Natural killer cell treated with Interleukin-12 subunit alpha and Interleukin-12 subunit beta and Interleukin-15 and Interleukin-18, amount 100 ng/mL, for 72 hours (primary cell): Measurements from ENCODE around the gene RAB35. TPM values are rescaled to one million over a fixed set of nuclear protein-coding genes. Genes with fewer than 3 reads are reported as not detected.

Experiments
- ATAC-seq, 2 donors: fragments of 150-1000 bp; cut with Tn5 transposase in 1 of 2; sonication (Bioruptor Pico), chemical (Tn5 transposase) in 1 of 2; 2 replicates each; pipeline ENCODE4 v1.10.0; 2021
- DNase-seq: peaks from one replicate; pipeline ENCODE4 v3.0.0; 2022; ENCODE audit warnings: low spot score
- H3K27ac Mint-ChIP-seq, 2 donors: 1 replicate in 1 of 2; 2 replicates in 1 of 2; pipeline ENCODE4 v1.8.0; 2022; ENCODE audit warnings: mixed read lengths in 2 of 2, mild to moderate bottlenecking in 1 of 2, moderate library complexity in 1 of 2
- H3K27me3 Mint-ChIP-seq, 2 donors: 1 replicate in 1 of 2; 2 replicates in 1 of 2; pipeline ENCODE4 v1.8.0; 2022; ENCODE audit warnings: mixed read lengths in 2 of 2
- H3K36me3 Mint-ChIP-seq: one replicate; pipeline ENCODE4 v1.8.0; 2022; ENCODE audit warnings: mixed read lengths
- H3K4me1 Mint-ChIP-seq, 2 donors: 1 replicate in 1 of 2; 2 replicates in 1 of 2; pipeline ENCODE4 v1.8.0; 2022; ENCODE audit warnings: low read depth in 2 of 2, mixed read lengths in 2 of 2, mild to moderate bottlenecking in 1 of 2
- H3K4me3 Mint-ChIP-seq: one replicate; pipeline ENCODE4 v1.8.0; 2022; ENCODE audit warnings: mixed read lengths
- H3K9me3 Mint-ChIP-seq: 2 replicates; pipeline ENCODE4 v1.8.0; 2022; ENCODE audit warnings: mixed read lengths
- total RNA-seq, 2 donors: library from RNA; stranded (reverse); gene quantifications; one replicate each; pipeline ENCODE4 v1.2.3, GENCODE V29; 2022

RAB35 gene
- total RNA-seq, 2 donors from 2014 or later, result 85.2 to 94.1 TPM

DNA sequence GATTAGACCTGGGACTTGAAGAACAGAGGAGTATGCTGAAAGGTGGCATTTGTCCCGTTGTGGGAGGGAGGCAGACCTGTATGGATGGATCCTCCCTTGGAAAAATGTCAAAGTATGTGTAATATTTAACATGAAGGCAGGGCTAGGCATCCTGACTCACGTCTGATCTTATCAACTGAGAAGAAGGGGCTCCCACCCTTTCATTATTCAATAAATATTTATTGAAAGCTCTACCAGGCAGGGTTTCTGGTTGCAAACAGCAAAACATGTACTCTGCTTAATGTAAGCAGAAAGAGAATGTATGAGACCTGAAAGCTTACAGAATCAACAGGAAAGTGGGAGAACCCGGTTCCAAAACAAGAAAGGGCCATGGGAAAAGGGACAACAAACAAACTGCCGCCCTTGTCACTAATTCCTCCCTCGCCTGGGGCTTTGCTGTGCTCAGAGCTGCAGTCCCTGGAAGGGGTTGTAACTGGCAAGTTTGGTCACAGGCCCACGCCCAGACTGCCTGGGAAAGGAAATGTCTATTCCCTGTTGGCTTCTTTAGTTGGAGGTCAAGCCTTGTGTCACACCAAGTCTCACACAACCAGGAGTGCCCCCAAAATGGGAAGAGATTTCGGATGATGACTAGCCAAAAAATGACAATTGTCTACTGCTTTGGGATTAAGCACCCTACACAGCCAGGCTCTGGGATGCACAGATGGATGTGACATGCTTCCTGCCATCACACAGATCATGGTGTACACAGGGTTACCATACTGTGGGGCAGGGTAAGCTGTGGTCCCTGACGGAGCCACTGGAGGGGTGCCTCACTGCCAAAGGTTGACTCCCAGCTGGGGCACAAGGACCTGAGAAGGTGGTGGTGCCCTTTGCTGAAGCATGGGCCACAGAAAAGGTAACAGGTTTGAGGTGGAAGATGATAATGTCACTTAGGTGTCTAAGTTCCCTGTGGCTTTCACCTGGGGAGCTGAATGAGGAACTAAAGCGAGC lies 36.8 kb downstream of the RAB35 start:
- Mint-ChIP-seq H3K27me3 (no peaks in the 10 kb centered on the region), H3K4me1 (peaks cover 0 to 2% of the 10 kb centered on the region in 2 donors), H3K27ac (peak overlapping the region in 1 of 2 donors; percentile 37), H3K4me3 (no peak overlapping the region), H3K9me3 (no peaks in the 10 kb centered on the region), H3K36me3 (no peaks in the 10 kb centered on the region)
- no peak for ATAC-seq
- no peak for DNase-seq

DNA sequence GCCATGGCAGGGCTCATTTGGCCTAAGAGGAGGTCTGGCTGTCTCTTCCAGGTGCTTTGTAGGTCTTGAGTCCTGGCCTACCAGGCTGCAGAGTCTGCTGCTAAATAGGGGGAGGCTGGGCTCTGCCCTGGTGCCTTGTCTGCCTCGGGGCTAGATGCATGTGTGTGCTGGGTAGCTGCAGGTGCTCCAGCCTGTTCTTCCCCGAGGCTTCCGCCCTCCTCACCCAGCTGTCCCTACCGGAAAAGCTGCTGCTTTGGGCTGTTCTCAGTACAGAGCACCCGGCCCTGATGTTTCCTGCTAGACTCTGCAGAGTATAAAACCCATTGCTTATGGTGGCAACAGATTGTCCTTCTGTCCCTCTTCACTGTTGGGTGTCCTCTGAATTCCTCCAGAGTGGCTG lies 37.7 kb downstream of the RAB35 start:
- no peak for DNase-seq
- Mint-ChIP-seq H3K4me3 (no peak overlapping the region), H3K4me1 (peaks cover 0 to 2% of the 10 kb centered on the region in 2 donors), H3K9me3 (no peaks in the 10 kb centered on the region), H3K27me3 (no peaks in the 10 kb centered on the region), H3K27ac (no peak overlapping the region), H3K36me3 (no peaks in the 10 kb centered on the region)
- peak in 1 of 2 donors; percentile 28 for ATAC-seq

DNA sequence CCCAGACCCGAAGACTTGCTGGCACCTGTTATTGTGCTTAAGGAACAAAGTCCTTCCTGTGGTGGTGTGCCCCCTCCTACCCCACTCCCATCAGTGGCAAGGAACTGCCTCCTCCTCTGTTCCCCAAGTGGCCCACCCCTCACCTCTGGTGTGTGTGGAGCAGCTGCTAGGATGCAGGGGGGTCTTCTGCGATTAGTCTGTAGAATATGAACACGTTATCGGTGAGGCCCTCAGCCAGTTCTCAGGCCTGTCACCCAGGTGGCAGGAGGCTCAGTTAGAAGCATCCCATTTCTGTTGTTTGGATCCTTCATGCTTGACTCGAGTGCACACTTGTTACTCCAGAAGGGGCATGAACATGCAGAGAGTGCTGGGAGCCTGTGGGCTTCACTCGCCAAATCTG lies 39.3 kb downstream of the RAB35 start:
- Mint-ChIP-seq H3K4me1 (peaks cover 0 to 2% of the 10 kb centered on the region in 2 donors), H3K27me3 (no peaks in the 10 kb centered on the region), H3K9me3 (no peaks in the 10 kb centered on the region)

DNA sequence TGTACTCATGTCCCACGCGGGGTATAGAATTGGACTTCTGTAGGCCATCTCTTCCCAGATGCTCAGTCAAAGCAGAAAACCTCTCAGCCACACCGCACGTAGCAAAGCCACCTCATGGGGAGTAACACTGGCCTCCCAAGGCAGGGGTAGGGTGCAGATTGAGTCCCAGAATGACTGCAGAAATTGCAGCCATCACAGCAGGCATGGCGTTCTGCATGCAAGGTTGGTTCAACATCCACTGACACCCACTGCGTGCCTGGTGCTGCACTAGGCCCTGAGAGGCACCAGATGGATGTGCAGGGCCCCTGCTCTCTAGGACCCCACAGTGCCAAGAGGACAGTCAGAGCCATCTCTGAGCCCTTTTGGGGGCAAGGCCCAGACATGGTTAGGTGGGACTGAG lies 39.9 kb downstream of the RAB35 start:
- ATAC-seq (peak in 1 of 2 donors; percentile 10), DNase-seq (no peak)
- Mint-ChIP-seq H3K27me3 (no peaks in the 10 kb centered on the region), H3K36me3 (no peaks in the 10 kb centered on the region), H3K27ac (no peak overlapping the region), H3K9me3 (no peaks in the 10 kb centered on the region), H3K4me3 (no peak overlapping the region), H3K4me1 (peaks cover 0 to 2% of the 10 kb centered on the region in 2 donors)

More for the DNA sequence above, 39.3 kb downstream of the RAB35 start:
- no peak overlapping the region for H3K27ac Mint-ChIP-seq
- H3K4me3 Mint-ChIP-seq, result no peak overlapping the region
- H3K36me3 Mint-ChIP-seq, result no peaks in the 10 kb centered on the region
- no peak for ATAC-seq
- DNase-seq, result no peak

DNA sequence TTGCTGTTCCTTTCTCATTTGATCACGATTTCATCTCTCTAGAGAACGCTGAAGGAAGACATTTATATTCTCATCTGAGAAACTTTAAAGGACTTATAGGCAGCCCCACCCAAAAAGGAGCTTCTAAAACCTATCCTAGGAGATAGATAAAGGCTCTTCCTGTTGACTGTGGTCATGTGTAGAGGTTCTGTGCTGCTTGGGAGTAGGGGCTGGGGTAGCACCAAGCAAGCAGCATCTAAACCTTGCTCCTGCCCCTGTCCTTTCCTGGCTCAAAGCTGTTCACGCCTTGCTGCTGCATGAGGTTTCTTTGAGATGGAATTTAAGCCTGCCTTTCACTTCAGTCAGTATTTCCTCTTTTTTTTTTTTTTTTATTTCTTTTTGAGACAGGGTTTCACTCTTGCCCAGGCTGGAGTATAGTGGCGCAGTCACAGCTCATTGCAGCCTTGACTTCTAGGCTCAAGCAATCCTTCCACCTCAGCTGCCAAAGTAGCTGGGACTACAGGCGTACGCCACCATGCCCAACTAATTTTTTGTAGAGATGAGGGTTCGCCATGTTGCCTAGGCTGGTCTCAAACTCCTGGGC lies 41.4 kb downstream of the RAB35 start:
- Mint-ChIP-seq H3K27ac (peak overlapping the region in 1 of 2 donors; percentile 21), H3K4me1 (peaks cover 0 to 2% of the 10 kb centered on the region in 2 donors), H3K9me3 (no peaks in the 10 kb centered on the region), H3K27me3 (no peaks in the 10 kb centered on the region), H3K36me3 (no peaks in the 10 kb centered on the region), H3K4me3 (no peak overlapping the region)
- no peak for ATAC-seq
- DNase-seq, result no peak

DNA sequence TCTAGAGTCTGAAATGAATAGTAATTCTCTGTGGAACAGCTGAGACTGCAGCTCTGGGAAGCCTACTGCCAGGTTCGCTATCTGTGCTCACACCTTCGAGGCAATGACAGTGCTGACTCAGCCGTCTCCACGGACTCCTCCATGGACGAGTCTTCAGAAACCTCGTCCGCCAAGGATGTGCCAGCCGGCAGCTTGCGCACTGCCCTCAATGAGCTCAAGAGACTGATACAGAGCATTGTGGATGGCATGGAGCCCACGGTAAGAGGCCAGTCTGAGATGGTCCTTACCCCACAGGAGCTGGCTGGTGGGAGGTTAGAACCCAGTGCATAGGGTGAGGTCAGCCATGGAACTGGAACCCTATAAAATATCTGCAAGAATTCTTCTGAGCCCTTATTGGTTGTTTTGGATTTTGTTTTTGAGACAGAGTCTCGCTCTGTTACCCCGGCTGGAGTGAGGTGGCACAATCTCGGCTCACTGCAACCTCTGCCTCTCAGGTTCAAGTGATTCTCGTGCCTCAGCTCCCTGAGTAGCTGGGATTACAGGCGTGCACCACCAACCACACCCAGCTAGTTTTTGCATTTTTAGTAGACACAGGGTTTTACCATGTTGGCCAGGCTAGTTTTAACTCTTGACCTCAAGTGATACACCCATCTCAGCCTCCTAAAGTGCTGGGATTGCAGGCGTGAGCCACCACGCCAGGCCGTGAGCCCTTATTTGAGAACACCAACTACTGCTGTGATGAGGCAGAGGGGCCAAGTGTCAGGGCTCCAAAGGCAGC lies 43.9 kb downstream of the RAB35 start:
- Mint-ChIP-seq H3K9me3 (no peaks in the 10 kb centered on the region), H3K27ac (no peak overlapping the region), H3K36me3 (no peaks in the 10 kb centered on the region), H3K27me3 (no peaks in the 10 kb centered on the region), H3K4me1 (no peaks in the 10 kb centered on the region), H3K4me3 (no peak overlapping the region)
- ATAC-seq, result no peak
- DNase-seq, result no peak

DNA sequence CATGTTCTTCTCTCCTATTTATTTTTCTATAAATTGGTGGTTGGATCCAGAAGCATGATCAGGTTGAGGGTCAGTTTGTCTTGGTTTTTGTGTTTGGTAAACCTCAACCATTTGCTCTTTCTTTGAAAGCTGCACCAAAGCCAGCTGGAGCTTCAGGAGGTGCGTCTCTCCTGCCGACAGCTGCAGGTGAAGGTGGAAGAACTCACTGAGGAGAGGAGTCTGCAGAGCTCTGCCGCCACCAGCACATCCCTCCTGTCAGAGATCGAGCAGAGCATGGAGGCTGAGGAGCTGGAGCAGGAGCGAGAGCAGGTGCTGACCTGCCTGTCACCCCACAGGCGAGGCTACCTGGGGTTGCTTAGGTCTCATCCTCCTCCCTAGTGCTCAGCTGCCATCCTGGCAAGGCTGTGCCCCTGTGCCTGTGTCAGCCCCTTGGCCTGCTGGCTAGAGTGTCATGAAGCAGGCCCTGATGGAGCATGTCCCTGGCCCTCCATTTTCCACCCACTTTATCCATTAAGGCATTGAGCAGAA lies 45.0 kb downstream of the RAB35 start:
- Mint-ChIP-seq H3K36me3 (no peaks in the 10 kb centered on the region), H3K4me1 (no peaks in the 10 kb centered on the region), H3K4me3 (no peak overlapping the region), H3K27ac (no peak overlapping the region), H3K27me3 (no peaks in the 10 kb centered on the region), H3K9me3 (no peaks in the 10 kb centered on the region)
- no peak for ATAC-seq
- DNase-seq, result no peak

DNA sequence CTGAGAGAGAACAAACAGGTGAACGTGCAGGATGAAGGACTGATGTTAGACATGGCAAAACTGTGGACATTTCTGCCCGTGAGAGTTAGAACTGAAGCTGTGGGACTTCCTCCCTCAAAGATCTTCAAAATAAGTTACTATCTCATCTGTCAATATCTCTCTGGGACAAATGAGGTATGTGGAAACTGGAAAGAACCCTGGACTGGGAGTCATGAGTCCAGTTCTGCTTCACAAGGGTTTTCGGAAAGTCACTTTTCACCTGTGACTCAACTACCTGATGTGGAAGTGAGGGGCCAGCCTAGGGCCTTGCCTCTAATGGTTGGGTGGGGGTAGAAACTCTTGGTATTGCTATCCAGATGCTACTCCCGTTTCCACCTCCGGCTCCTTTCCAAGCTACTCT lies 47.3 kb downstream of the RAB35 start:
- Mint-ChIP-seq H3K4me1 (no peaks in the 10 kb centered on the region), H3K4me3 (no peak overlapping the region), H3K36me3 (no peaks in the 10 kb centered on the region), H3K27me3 (no peaks in the 10 kb centered on the region), H3K9me3 (no peaks in the 10 kb centered on the region), H3K27ac (no peak overlapping the region)
- ATAC-seq, result no peak
- DNase-seq, result no peak

DNA sequence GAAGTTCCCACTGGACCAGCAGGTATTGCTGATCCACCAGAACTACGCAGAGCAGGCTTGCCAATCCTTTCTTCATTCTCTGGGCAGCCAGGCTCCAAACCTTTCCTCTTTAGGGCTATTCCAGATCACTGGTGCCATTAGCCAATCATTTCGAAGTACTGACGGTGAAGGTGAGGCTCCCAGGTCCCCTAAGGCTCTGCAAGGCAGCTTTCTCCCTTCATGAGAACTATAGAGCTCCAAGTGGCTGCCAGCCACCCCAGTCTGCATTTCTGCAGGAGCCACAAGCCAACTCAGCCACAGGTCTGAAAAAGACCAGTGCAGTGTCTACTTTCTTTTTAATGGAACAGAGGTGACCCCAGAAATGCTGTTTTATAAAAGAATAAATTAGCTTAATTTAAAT lies 48.7 kb downstream of the RAB35 start:
- no peaks in the 10 kb centered on the region for H3K27me3 Mint-ChIP-seq
- H3K27ac Mint-ChIP-seq, result no peak overlapping the region
- no peaks in the 10 kb centered on the region for H3K36me3 Mint-ChIP-seq
- DNase-seq (no peak), ATAC-seq (no peak)
- H3K4me3 Mint-ChIP-seq, result no peak overlapping the region
- no peaks in the 10 kb centered on the region for H3K4me1 Mint-ChIP-seq
- H3K9me3 Mint-ChIP-seq, result no peaks in the 10 kb centered on the region

DNA sequence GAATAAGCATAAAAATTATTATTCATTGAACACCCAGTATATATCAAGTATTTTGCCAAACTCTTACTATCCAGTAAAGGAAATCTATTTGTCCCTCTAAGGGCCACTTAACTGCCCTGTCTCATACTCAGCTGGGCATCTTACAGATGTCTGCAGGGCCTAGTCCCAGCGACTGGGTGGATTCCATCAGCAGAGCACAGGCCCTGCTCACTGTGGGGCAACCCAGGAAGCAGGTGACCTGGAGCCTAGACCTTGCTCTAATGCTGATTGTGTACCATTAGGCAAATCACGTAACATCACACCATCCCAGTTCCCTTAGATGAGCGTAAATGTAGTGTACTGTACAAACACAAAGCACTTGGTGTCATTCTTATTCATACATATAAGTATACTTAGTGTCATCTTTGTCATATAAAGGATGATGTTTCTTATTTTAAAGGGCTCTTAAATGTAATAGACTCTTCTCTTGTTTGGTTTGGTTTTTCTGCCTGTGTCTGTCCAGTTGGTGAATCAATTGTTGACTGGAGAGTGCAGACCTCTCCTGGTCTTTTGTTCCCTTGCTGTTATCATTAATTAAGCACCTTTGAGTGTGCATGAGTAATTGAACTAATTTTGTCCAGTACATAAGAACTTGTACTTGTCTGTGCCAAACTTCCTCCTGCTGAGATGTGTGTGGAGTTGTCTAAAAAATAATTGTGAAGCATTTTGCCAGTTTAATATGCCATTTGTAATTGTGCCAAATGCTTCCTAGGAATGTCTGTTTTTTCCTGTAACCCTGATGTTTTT lies 49.3 kb downstream of the RAB35 start:
- DNase-seq (no peak), ATAC-seq (no peak)
- Mint-ChIP-seq H3K36me3 (no peaks in the 10 kb centered on the region), H3K4me1 (no peaks in the 10 kb centered on the region), H3K4me3 (no peak overlapping the region), H3K9me3 (no peaks in the 10 kb centered on the region), H3K27me3 (no peaks in the 10 kb centered on the region), H3K27ac (no peak overlapping the region)

DNA sequence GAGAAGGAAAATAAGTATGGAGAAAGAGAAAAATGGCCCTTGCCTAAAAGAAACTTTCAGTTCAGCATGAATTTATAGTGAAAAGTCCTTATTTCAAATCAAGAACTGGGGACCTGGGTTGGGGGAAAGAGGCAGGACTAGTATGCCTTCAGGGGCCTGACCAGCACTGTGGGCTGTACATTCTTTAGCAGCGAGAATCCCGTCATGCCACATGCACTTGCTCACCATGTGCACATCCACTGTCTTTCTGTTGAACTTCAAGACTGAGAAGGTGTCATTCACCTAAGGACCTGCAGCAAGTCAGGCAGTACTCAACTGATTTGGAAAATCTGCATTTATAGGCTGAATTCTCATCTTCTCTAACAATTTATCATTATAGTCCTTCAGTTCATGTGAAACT lies 50.2 kb downstream of the RAB35 start:
- DNase-seq (no peak), ATAC-seq (no peak)
- Mint-ChIP-seq H3K4me3 (no peak overlapping the region), H3K27me3 (no peaks in the 10 kb centered on the region), H3K27ac (no peak overlapping the region), H3K36me3 (no peaks in the 10 kb centered on the region), H3K9me3 (no peaks in the 10 kb centered on the region), H3K4me1 (no peaks in the 10 kb centered on the region)

DNA sequence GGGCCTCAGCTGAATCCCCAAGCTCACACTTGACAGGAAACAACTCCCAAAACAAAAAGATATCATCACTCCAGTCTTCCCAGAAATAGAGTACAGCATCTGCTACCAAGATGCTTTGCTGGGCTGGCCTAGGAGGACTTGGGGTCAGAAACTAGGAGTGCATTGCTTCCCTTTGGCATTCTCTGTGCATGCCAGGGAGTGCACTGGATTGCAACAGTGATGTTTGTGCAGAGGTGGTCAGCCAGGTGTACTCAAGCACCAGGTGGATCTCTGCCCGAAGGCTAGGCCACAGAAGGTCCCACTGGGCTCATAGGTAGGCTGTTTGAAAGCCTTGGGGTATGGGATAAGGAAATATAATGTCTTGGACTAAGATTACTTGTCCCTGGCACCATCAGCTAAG lies 51.1 kb downstream of the RAB35 start:
- DNase-seq, result no peak
- Mint-ChIP-seq H3K27ac (no peak overlapping the region), H3K9me3 (no peaks in the 10 kb centered on the region), H3K27me3 (no peaks in the 10 kb centered on the region), H3K4me3 (no peak overlapping the region), H3K36me3 (no peaks in the 10 kb centered on the region), H3K4me1 (no peaks in the 10 kb centered on the region)
- ATAC-seq, result no peak
